ENCODE data around the gene ATM.

- TF ChIP-seq ESRRG (CRISPR knock-in tag; IDR thresholded peaks at IDR 0.05), result no peak
- no peak for TF ChIP-seq ZFP30 (CRISPR knock-in tag; IDR thresholded peaks at IDR 0.05)
- TF ChIP-seq SNAI2 (CRISPR knock-in tag; IDR thresholded peaks at IDR 0.05), result no peak
These were observed 118.8 kb downstream of the ATM start for GRCh38 chr11:108341654-108342053.

Measured in SK-N-SH treated with all-trans-retinoic acid at 6 μM for 48 hours (cell line).